GM12873 (cell line): ENCODE measurements around the gene BRWD1.

Experiments
- TF ChIP-seq, protein P1 (sequence below): IDR thresholded peaks from 2 replicates; pipeline ENCODE4 v1.5.1; 2012; ENCODE audit warnings: low read depth, mild to moderate bottlenecking, moderate library complexity, low read length, control low read depth; ENCODE audit not compliant: insufficient read depth; ENCODE audit errors: missing control alignments

The BRWD1 gene

DNA sequence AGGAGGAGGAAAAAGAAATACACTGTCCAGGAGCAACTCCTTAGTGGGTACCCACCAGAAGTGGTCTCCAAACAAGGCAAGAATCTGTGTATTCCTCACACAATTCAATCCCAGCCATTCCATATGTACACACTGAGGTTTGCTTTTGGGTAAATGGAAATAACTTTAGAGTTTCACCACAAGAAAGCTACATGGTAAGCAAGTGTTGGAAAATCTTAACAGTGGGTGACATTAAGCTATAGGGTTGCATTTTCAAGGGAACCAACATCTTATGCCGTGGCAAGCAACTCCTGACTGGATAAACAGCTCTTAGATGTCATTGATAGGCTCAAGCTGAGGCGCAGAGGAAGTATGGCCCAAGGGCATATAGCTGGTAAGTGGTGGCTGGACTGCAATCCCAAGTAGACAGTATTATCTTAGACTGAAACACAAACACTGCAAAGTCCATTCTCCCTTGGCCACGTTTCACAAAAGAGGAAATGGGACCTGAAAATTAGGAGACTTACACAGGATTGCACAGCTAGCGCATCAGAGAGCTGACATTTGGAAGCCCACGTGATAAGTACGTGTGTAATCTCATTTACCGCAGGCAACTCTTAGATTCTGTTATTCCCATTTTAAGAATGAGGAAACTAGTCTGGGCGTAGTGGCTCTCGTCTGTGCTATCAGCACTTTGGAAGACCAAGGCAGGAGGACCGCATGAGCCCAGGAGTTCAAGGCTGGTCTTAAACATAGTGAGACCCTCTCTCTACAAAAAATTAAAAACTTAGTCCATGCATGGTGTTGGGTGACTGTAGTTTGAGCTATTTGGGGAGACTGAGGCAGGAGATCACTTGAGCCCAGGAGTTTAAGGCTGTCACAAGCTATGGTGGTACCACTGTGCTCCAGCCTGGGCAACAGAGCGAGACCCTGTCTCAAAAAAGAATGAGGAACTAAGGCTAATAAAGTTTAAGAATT, 4.0 kb upstream of the BRWD1 start:
- TF ChIP-seq, protein P1, sequence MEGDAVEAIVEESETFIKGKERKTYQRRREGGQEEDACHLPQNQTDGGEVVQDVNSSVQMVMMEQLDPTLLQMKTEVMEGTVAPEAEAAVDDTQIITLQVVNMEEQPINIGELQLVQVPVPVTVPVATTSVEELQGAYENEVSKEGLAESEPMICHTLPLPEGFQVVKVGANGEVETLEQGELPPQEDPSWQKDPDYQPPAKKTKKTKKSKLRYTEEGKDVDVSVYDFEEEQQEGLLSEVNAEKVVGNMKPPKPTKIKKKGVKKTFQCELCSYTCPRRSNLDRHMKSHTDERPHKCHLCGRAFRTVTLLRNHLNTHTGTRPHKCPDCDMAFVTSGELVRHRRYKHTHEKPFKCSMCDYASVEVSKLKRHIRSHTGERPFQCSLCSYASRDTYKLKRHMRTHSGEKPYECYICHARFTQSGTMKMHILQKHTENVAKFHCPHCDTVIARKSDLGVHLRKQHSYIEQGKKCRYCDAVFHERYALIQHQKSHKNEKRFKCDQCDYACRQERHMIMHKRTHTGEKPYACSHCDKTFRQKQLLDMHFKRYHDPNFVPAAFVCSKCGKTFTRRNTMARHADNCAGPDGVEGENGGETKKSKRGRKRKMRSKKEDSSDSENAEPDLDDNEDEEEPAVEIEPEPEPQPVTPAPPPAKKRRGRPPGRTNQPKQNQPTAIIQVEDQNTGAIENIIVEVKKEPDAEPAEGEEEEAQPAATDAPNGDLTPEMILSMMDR, result no peak

DNA sequence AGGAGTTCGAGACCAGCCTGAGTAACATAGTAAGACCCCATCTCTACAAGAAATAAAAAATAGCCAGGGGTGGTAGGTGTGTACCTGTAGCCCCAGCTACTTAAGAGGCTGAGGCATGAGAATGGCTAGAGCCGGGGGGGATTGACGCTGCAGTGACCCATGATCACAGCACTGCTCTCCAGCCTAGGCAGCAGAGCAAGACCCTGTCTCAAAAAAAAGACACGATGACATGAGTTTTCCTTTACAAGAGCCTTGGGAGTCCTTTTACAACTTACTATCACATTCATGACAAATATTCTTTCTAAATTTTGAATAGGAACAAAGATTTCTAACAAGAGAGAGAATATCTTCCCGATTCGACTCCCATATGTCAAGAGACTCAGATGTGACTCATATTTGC, 3.3 kb upstream of the BRWD1 start:
- TF ChIP-seq, protein P1, result no peak

DNA sequence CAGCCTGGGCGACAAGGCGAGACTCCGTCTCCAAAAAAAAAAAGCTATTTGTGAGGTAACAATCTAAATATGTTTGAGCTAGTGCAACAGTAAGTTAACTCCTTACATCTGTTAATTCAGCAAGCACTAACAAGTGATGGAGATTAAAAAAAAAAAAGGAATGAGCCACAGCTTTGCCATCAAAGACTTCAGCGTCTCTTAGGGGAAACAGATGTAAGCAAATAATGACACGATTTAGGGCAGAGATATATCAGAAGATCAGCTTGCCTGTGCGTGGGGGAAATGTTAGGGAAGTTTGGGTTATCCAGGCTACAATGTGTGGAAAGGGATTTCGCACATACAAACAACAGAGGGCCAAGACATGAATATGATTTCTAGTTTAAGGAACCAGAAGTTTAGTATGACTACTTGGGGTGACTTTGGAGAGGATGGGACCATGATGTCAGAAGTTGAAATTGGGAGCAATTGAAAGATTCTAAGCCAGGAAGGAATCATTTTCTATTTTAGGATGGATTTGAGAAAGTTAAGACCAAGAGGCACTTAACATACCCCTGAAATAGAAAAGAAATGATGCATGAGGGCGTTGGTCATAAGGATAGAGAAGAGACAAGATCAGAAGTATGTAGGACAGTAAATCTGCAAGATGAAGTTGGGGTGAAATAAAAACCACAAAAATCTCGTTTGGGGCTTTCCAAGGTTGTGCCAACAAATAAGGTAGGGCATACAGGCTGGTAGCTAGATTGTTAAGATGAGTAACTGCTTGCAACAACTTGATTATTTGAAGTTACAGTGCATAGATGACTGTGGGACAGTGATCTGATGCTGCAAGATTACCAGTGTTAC, 2.4 kb upstream of the BRWD1 start:
- TF ChIP-seq, protein P1, result no peak

DNA sequence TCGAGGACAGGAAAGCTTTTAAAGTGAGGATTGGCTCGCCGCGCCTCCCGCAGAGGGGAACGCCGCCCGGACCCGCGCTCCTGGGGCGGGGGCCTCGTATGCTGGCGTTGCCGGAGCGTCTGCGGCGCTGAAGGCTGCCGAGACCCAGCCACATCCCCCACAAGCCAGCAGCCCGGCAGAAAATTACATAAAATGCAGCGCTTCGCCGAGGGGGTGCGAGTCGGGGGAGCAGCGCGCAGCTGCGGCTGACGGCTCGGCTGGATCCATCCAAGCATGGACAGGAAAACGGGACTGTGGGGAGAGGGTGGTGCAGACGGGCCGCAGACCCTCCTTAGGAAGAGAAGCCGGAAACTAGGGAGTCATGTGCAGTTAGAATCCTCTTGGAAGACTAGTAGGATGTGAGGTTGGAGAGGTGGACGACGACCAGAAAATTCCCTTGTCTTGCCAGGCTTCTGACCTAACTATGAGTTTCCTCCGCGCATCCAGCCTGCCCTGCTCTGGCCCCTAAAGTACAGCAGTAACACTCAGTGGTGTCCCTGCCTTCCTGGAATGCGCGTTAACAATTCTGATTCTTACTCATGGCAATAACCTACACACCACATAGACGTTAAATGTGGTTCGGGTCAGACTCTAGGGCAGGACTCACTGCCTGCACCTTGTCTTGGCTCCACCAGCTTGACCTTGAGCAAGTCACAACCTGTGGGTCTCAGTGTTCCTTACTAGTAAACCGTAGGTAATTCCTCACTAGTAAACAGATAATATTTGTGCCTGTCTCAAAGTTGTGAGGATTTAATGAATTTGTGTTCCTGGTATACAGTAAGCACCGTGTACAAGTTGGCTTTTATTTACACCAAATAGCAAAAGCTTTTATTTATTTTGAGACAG, 953 bp upstream of the BRWD1 start:
- TF ChIP-seq, protein P1, result no peak

DNA sequence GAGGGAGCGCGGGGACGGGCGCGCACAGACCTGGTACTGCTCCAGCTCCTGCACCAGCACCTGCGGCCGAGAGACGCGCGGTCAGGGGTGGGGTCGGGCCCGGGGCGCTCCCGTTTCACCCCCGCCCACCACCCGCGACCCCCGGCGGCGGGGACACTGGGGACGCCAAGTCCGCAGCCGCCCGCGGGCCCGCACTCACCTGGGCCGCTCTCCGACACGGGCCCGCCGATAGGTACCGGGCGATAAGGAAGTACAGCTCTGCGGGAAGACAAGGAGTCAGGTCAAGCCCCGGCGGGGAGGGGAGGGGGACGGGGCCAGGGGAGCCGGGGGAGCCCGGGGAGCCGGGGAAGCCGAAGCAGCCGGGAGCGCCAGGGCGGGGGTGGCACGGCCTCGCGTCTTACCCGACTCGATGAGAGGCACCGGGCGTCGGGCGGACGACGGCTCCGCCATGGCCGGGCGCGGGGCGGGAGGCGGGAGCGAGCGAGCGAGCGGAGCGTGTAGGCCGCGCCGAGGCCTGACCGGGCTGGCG, 326 bp downstream of the BRWD1 start:
- TF ChIP-seq, protein P1, result no peak

DNA sequence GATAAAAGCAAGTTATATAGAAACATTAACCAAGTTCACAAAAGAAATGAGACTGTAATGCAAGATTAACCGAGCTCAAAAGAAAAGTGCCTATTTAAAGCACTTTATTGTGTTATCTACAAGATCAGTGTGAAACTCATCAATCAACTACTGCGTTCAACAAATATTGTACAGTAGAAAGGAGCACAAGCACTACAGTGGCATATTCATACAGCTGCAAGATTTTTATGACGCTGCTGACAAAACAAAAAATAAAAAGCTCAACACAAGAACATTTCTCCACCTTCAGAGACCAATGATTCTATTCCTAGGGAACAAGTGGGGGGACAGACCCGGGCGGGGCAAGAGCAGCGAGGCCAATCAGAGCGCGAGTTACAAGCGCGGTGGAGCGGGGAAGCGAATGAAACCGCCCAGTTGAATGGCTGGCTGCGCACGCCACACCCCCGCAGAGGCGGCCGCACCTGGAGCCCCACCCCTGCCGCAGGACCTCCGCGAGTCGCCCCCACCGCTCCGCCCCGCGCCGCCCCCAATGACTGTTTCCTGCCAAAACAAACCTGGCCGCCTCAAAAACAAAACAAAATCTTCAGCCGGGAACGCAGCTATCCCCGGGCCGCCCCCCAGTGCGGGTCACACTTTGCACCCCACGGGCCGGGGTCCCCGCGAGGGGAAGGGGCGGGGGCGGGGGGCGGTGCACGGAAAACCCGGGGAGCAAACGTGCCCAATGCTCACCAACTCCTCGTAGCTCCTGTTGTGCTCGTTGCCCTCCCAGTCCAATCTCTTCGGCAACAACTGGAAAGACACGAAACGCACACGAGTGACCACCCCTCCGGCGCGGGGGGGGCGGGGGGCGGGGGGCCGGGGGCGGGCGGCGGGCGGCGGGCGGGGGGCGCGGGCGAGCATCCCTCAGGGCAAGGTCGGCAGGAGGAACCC, 1.1 kb downstream of the BRWD1 start:
- TF ChIP-seq, protein P1, result no peak
